ENCODE measurements around the gene LACTB. TPM values are rescaled to one million over a fixed set of nuclear protein-coding genes. Genes with fewer than 3 reads are reported as not detected.

LACTB gene
- total and polyA plus RNA-seq, 2 experiments from 2014 or later: 15.2 to 20.9 TPM

DNA sequence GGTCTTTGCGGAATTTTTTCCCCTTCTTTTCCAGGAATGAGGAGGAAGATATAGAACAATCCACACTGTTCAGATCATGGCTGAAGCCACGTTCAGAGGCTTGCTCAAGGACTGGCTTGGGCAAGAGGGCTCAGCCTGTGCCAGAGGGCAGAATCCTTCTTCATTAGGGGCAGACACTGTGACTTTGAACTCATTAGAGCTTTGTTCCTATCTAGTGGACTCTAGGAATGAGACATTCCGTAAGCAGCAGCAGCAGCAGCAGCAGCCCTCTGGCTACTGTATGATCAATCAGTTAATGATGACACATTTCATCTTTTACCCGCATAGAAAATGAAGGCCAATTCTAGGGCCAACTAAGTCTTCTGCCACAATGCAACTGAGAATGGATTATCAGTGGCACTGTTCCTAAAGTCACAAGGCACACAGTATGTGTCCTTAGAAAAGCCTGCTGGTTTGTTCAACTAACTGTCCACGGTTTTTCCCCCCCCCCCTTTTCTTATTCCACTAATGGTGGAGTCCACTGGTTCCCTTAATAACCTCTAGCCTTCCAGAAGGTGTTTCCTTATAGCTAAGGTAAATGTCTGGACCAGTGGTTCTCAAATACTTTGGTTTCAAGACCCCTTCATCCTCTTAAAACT is 66.0 kb downstream of the LACTB start:
- H3K27me3 ChIP-seq (ENCODE audit: insufficient read depth): no peaks in the 10 kb centered on the region
- H4K20me1 ChIP-seq (replicated peaks; ENCODE audit: insufficient read depth): 0 out of 2 replicates have a peak, but pooled peaks cover 5% of the 10 kb centered on the region
- peaks cover 31% of the 10 kb centered on the region for H3K79me2 ChIP-seq (replicated peaks; ENCODE audit: insufficient read depth)
- peak overlapping the region; percentile 90 for H3K4me2 ChIP-seq
- H3K27ac Mint-ChIP-seq: no peak overlapping the region
- H3K4me1 Mint-ChIP-seq: peaks cover 32% of the 10 kb centered on the region
- H3K9me3 Mint-ChIP-seq: no peaks in the 10 kb centered on the region
- no peaks in the 10 kb centered on the region for H3K9me2 ChIP-seq (ENCODE audit: insufficient read depth)
- no peak overlapping the region for H3K27ac ChIP-seq (ENCODE audit: low read depth)
- peak overlapping the region; percentile 89 for H3K4me3 ChIP-seq
- H3K4me3 Mint-ChIP-seq: no peak overlapping the region
- H2AFZ ChIP-seq: peak overlapping the region; percentile 99
- H3K36me3 ChIP-seq (ENCODE audit: insufficient read depth): no peaks in the 10 kb centered on the region
- peaks cover 9% of the 10 kb centered on the region for H3K27me3 Mint-ChIP-seq (ENCODE audit: insufficient read depth, low read depth, poor library complexity)
- no peaks in the 10 kb centered on the region; the same call in 1 of the 2 replicates for H3F3A ChIP-seq (replicated peaks; ENCODE audit: low read depth)
- TF ChIP-seq ZNF114 (CRISPR knock-in tag; IDR thresholded peaks at IDR 0.05) (no peak), CREB1 (CRISPR knock-in tag; IDR thresholded peaks at IDR 0.05; ENCODE audit: low read depth) (no peak), ZNF331 (CRISPR knock-in tag; IDR thresholded peaks at IDR 0.05; ENCODE audit: low read depth) (no peak), ZNF462 (CRISPR knock-in tag; IDR thresholded peaks at IDR 0.05) (no peak), EZH2phosphoT487 (IDR thresholded peaks at IDR 0.05; ENCODE audit: unreplicated experiment) (no peak), NANOG (IDR thresholded peaks at IDR 0.05; ENCODE audit: borderline replicate concordance) (no peak), EZH2 (IDR thresholded peaks at IDR 0.05; ENCODE audit: low read depth, unreplicated experiment) (no peak)
- TF ChIP-seq, protein P1, sequence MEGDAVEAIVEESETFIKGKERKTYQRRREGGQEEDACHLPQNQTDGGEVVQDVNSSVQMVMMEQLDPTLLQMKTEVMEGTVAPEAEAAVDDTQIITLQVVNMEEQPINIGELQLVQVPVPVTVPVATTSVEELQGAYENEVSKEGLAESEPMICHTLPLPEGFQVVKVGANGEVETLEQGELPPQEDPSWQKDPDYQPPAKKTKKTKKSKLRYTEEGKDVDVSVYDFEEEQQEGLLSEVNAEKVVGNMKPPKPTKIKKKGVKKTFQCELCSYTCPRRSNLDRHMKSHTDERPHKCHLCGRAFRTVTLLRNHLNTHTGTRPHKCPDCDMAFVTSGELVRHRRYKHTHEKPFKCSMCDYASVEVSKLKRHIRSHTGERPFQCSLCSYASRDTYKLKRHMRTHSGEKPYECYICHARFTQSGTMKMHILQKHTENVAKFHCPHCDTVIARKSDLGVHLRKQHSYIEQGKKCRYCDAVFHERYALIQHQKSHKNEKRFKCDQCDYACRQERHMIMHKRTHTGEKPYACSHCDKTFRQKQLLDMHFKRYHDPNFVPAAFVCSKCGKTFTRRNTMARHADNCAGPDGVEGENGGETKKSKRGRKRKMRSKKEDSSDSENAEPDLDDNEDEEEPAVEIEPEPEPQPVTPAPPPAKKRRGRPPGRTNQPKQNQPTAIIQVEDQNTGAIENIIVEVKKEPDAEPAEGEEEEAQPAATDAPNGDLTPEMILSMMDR (conservative IDR thresholded peaks at IDR 0.05; ENCODE audit: low read depth in 2 of 2): no peak
- H3K4me1 ChIP-seq (ENCODE audit: insufficient read depth): peaks cover 33% of the 10 kb centered on the region
- ATAC-seq (no peak), DNase-seq (ENCODE audit: low spot score) (no peak)
- no peaks in the 10 kb centered on the region for H3K36me3 Mint-ChIP-seq (ENCODE audit: low read depth)

All from GM23338 (cell line).